Activated CD4-positive, alpha-beta T cell treated with anti-CD3 and anti-CD28 coated beads, Interleukin-2, Interleukin-4, amounts not matched to agents 100 ng/mL and 50 ng/mL, durations not matched to agents 16 hours and 8 hours (primary cell): Measurements from ENCODE around the gene CACNA1I.

Experiments
- DNase-seq: peaks from one replicate; pipeline ENCODE4 v3.0.0-alpha.2; 2020; ENCODE audit warnings: low spot score

CACNA1I gene

DNA sequence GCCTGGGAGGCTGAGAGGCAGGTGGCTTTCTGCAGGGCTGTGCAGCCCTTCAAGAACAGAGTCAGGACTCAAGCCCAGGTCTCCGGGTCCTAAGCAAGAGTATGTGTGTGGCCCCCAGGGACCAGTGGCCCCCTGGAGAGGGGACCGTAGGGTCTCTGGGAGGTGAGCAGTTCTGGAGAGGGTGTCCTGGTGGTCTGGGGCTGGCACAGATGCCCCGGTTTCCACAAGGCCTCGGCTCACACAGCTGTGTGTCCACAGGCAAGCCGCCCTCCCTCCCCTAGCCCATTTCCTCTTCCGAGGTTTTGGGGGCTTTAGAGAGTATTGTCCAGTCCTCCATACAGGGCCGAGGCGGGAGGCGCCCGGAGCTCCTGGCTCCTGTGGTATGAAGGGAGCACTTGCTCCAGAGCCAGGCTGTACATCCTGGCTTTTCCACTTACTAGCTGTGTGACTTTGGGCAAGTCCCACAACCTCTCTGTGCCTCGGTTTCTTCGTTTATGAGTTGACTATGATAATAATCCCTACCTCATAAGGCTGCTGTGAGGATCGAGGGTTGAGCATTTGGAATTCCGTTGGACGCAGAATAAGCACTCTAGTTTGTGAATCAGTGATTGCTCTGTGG lies 34.6 kb upstream of the CACNA1I start:
- DNase-seq: no peak

DNA sequence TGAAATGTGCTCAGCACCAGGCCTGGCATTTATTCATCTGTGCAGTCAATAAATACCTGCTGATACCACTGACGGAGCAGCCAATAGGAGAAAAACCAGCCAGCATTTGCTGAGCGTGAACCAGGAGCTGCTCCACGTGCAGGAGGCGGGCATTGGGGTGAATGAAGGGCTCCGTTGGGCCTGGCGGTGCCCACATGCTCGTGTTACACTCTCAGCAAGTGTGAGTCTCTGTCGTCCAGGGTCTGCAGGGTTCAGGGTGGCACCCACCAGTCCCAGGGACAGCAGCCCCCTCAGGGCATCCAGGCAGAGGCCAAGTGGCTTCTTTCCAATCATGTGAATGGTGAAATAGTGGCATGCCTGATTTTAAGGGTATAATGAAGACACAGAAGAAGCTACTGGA lies 33.8 kb upstream of the CACNA1I start:
- no peak for DNase-seq

DNA sequence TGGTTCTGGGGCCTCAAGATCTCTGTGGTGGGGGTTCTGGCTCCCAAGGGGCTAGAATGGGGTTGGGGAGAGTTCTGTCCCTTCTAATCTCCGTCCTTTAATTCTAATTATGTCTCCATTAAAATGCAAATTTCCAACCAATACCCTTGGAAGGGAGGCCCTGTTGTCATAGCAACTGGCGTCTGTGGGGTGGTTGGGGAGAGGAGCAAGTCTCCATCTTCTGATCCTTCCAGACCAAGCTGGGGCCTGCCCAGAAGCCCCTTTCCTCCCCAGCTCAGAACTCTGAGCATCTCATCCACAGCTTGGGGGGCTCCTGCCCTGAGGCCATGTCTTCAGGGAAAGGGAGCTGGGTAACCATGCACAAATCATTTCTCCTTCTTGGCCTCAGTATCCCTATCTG lies 32.6 kb upstream of the CACNA1I start:
- DNase-seq: no peak

DNA sequence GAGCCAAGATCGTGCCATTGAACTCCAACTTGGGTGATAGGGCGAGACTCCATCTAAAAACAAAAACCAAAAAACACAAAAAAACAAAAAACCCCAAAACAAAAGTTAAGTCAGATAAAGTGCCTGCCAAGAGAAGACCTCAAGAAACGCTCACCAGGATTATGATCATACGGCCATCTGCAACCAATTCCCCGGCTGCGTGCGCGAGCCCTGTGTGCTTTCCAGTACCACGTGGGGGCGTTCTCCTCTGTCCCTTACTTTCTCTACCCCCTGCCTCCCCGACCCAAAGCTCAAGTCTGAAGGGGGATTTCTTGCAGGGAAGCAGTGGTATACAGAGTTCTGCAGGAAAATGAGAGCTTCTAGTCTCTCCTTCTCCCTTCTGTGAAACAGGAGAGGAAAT lies 27.5 kb upstream of the CACNA1I start:
- DNase-seq: no peak

- no peak for DNase-seq
Measured at GRCh38 chr22:39545386-39546365, 24.9 kb upstream of the CACNA1I start.

DNA sequence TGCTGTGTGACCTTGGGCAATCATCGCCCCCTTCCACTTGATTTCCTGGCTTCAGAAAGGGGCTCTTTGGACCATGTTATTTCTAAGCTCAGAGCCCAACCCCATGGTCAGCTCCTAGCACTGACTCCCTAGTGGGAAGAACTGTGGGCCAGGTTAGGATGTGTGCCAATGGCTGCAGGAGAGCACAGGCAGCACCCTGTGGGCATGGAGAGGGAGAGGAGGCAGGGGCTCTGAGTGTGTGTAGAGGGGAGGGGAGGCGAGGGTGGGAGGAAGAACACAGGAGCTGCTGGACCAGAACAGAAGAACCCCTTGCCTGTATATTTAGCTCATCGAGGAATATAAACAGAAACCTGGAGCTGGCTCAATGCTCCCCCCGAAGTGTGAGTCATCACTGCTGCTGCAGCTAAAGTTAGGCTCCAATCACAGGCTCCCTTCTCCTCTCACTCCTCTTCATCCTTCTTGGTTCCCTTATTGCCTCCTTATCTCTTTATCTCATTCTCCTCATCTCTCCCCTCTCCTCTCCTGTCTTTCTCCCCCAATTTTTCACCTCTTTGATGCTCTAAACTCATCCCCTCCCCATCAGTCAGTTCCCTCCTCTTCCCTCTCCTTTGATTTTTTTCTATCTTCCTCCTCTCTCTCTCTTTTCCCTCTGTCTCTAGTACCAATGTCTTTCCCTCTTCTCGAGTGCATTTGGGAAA lies 23.5 kb upstream of the CACNA1I start:
- no peak for DNase-seq

- no peak for DNase-seq
Measured at GRCh38 chr22:39547587-39547947, 23.0 kb upstream of the CACNA1I start.

DNA sequence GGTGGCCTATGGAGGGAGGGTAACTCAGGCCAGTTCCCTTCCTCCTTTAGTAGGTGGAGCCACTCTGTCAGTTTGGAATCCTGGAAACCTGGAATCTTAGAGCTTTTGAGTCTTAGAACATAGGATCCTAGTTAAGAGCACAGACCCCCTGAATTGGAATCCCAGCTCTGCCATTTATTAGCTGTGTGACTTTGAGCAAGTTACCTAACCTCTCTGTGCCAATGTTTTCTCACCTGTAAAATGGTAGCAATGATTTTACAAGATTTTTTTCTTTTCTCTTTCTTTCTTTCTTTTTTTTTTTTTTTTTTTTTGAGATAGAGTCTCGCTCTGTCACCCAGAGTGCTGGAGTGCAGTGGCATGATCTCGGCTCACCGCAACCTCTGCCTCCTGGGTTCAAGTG lies 17.1 kb upstream of the CACNA1I start:
- DNase-seq: no peak

DNA sequence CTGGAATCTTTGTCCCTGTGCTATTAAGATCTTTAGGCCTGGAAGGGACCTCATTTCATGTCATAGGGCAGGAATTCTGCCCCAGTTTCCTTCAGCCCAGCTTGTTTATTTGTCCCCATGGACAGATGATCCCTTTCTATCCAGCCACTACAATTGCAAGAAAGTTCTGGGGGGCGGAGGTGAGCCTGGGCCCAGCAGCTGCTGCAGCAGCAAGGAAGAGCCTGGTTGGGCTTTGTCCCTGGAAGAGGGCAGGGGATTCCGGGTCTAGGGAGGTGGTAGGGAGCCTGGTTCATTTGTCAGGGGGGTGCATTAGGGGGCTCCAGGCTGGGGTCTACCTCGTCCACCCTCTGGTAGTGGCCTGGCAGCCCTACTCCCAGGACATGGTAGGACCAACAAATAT lies 16.4 kb upstream of the CACNA1I start:
- no peak for DNase-seq

GRCh38 chr22:39556970-39557841 lies 13.3 kb upstream of the CACNA1I start:
- DNase-seq: no peak

DNA sequence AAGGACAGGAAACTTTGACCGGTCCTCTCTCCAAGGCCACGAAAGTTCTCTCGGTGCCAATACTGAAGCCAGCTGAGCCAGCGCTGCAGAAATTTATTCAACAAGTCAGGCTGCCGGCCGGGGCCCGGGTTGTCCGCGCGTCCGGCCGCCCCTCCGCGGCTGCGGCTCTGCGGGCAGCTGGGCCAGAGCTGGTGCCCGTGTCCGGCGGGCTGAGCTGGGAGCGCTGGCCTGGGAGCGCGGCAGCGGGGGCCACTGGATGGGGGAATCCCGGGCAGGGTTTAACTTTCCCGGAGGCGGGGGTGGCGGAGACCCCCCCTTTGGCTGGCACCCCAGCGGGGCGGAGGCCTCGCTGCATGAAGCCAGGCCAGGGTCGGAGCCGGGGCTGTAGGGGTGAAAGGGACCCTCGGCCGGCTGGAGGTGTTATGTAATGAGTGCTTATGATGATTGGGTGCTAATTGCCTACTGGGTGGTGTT lies 12.3 kb upstream of the CACNA1I start:
- DNase-seq: no peak

- DNase-seq: no peak
Measured at GRCh38 chr22:39558950-39559349, 11.6 kb upstream of the CACNA1I start.

GRCh38 chr22:39559456-39560105 lies 11.0 kb upstream of the CACNA1I start:
- no peak for DNase-seq

- no peak for DNase-seq
Measured at GRCh38 chr22:39560127-39560526, 10.4 kb upstream of the CACNA1I start.

GRCh38 chr22:39562839-39563489 lies 7.6 kb upstream of the CACNA1I start:
- no peak for DNase-seq

GRCh38 chr22:39563571-39564428 lies 6.8 kb upstream of the CACNA1I start:
- no peak for DNase-seq

- no peak for DNase-seq
Measured at GRCh38 chr22:39565414-39565944, 5.1 kb upstream of the CACNA1I start.

GRCh38 chr22:39567135-39567946 lies 3.2 kb upstream of the CACNA1I start:
- DNase-seq: peak; percentile 9
